Measurements from ENCODE around the gene SETD1A. TPM values are rescaled to one million over a fixed set of nuclear protein-coding genes. Genes with fewer than 3 reads are reported as not detected.

The SETD1A gene
- total and polyA plus RNA-seq, 9 of the 15 experiments (the other 6 are each of a cell fraction or from before 2014, with no cell fraction given): 0.08 to 36.0 (median 4.2) TPM

- peak; percentile 80; the same call in 1 of the 2 replicates for TF ChIP-seq ZBTB9 (CRISPR knock-in tag; IDR thresholded peaks at IDR 0.05)
- TF ChIP-seq ZNF395 (CRISPR knock-in tag; IDR thresholded peaks at IDR 0.05): peak; percentile 92
- no peak for TF ChIP-seq HOMEZ (CRISPR knock-in tag; IDR thresholded peaks at IDR 0.05)
- TF ChIP-seq ZNF592 (IDR thresholded peaks at IDR 0.05): peak; percentile 57
- no peak for TF ChIP-seq HNRNPH1 (optimal IDR thresholded peaks at IDR 0.05; ENCODE audit: low read depth, low read length)
- no peak for TF ChIP-seq NCOA6 (IDR thresholded peaks at IDR 0.05)
- peak; percentile 53; the same call in 1 of the 2 replicates for TF ChIP-seq ZNF407 (IDR thresholded peaks at IDR 0.05; ENCODE audit: low read depth)
- TF ChIP-seq CC2D1A (IDR thresholded peaks at IDR 0.05): no peak
Measured at GRCh38 chr16:30922960-30923535, 34.5 kb upstream of the SETD1A start (continued).
